GM12891 (cell line): ENCODE results near the gene TRIM41.
A peak's percentile ranks its signal among the peaks of the same experiment; 100 is the strongest.

ENCODE experiments used
- DNase-seq: peaks from one replicate; pipeline ENCODE4 v3.0.0; 2011; ENCODE audit warnings: low spot score; ENCODE audit not compliant: insufficient read length
- FAIRE-seq: peaks from 2 replicates; lab custom pipeline; 2011; peaks lifted over from hg19 to GRCh38; lab: Jason Lieb, UNC
- PAX5 ChIP-seq: IDR thresholded peaks from 2 replicates; pipeline ENCODE4 v1.6.1; 2011; ENCODE audit warnings: low read length, moderate library complexity, mild to moderate bottlenecking; ENCODE audit not compliant: insufficient read depth, severe bottlenecking
- POLR2A ChIP-seq: IDR thresholded peaks from 2 replicates; pipeline ENCODE4 v1.6.1; 2011; ENCODE audit warnings: low read depth, low read length, control low read depth
- POLR2AphosphoS5 ChIP-seq: IDR thresholded peaks from 2 replicates; pipeline ENCODE4 v1.6.1; 2011; ENCODE audit warnings: low read depth, low read length, control low read depth
- POU2F2 ChIP-seq: IDR thresholded peaks from 2 replicates; pipeline ENCODE4 v1.6.1; 2011; ENCODE audit warnings: low read depth, mild to moderate bottlenecking, control low read depth, low read length, moderate library complexity
- SPI1 ChIP-seq: IDR thresholded peaks from 2 replicates; pipeline ENCODE4 v1.6.1; 2011; ENCODE audit warnings: low read depth, low read length, control low read depth
- TAF1 ChIP-seq: IDR thresholded peaks from 2 replicates; pipeline ENCODE4 v1.6.1; 2011; ENCODE audit warnings: low read depth, low read length, control low read depth

The TRIM41 gene

GRCh38 chr5:181186986-181187499, 36.0 kb upstream of the TRIM41 start:
- no peak for FAIRE-seq
- no peak for TF ChIP-seq POLR2AphosphoS5
- no peak for TF ChIP-seq POLR2A
- TF ChIP-seq PAX5, result no peak
- no peak for DNase-seq

DNA sequence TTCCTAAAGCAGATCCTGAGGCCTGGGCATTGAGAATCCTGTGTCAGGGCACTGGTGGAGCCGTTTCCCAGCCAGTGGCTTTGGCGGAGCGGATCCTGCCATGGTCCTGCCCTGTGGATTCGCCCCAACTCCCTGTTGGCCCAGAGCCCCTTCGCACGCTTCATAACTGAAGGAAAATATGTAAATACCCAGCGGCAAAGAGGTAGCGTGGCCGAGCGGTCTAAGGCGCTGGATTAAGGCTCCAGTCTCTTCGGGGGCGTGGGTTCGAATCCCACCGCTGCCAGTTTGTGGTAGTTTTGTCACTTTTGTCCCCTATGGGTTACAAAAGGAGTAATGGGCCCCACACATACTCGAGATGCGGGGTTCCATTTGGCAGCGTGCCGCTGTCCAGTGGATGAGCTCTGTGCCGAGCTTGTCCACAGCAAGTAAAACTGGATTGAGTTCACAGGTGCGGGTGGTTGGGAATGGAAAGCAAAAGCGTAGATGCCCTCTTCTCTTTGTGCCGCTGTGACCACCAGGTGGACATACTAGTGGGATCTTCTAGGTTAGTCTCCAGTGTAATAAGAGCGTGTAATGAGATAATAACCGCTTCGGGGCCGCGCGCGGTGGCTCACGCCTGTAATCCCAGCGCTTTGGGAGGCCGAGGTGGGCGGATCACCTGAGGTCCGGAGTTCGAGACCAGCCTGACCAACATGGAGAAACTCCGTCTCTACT, 35.4 kb upstream of the TRIM41 start:
- TF ChIP-seq POLR2A, result no peak
- peak; percentile 91 for TF ChIP-seq POU2F2
- DNase-seq, result no peak
- peak; percentile 80 for FAIRE-seq

GRCh38 chr5:181188700-181189362, 34.2 kb upstream of the TRIM41 start:
- no peak for TF ChIP-seq SPI1
- peak; percentile 20 for TF ChIP-seq PAX5
- TF ChIP-seq POLR2AphosphoS5, result no peak
- no peak for TF ChIP-seq TAF1
- FAIRE-seq, result peak; percentile 66
- no peak for DNase-seq

GRCh38 chr5:181189363-181189961, 33.6 kb upstream of the TRIM41 start:
- TF ChIP-seq POLR2A (no peak), TAF1 (0 out of 2 replicates have a peak, but pooled peaks have one; percentile 14)
- DNase-seq, result no peak
- FAIRE-seq, result peak; percentile 77

DNA sequence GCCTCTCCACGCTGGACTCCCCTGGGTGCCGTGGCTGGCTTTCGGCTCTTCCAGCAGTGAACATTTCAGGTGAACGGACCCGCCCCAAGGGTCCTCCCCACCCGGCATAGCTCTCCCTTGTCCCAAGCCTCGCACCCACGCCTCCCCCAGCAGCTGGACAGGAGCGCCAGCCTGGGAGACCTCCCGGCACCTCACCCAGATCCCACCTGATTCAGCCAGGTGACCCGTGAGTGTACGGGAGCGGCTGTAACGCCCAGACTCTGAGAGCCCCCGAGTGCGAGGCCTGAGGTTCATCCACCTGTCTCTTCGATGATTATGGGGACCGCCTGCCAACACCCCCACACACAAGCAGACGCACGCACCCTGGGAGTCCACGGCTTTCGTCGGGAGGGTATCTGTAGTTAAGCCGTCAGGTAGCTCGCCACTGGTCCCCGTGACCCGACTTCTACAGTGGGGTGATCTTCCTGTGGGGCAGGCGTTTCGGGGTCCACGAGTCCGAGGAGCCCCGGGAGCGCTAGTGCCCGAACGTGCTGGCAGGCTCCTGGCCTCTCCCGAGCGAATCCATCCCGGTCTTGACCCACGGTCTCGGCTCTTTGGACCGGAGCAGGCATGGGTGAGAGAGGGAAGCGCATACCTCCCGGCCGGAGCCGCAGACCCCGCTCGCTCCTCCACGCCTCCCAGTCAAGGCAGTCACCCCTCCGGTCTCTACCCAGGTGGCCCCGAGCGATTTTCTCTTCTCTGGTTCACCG, 32.9 kb upstream of the TRIM41 start:
- TF ChIP-seq PAX5, result no peak
- TF ChIP-seq POLR2A, result no peak
- no peak for TF ChIP-seq POLR2AphosphoS5
- no peak for TF ChIP-seq SPI1
- no peak for TF ChIP-seq POU2F2
- no peak for TF ChIP-seq TAF1
- DNase-seq, result no peak
- FAIRE-seq, result peak; percentile 40

- TF ChIP-seq PAX5, result no peak
- TF ChIP-seq SPI1, result no peak
- no peak for TF ChIP-seq TAF1
- no peak for TF ChIP-seq POU2F2
- TF ChIP-seq POLR2A, result no peak
- no peak for TF ChIP-seq POLR2AphosphoS5
- FAIRE-seq, result peak; percentile 26
- no peak for DNase-seq
Observed at GRCh38 chr5:181190711-181191525, 32.2 kb upstream of the TRIM41 start.

DNA sequence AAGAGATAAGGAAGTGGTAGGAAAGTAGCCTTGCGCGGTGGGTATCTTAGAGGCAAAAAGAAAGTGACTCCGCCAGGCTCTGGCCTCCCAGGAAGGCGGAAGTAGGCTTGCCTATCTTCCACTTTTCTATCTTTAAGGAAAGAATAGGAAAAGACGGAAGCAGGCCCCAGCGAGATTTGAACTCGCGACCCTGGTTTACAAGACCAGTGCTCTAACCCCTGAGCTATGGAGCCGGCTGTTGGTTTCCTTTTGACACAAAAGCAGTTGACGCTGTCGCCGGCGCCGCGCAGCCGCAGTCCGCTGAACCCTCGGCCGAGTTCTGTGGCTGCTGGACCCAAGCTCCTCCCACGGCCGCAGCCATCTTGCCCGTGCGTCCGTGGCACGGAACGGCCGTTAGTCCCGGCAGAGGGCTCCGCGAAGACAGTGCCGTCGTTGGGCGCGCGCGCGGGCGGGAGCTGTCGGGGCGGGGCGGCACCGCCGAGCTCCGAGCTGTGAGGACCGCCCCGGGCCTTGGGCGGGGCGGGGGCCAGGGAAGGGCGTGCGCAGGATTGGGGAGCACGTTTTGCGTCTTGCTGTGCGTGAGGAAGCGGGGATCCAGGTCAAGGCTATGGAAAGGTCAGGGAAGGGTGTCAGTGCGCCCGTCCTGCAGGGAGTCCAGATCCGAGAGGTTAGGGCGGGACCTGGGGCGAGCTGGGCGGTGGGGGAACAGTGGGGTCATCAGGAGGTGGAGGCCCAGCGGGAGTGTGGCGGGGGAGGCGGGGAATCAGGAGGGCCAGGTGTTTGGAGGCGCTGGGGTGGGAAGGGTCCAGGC, 31.4 kb upstream of the TRIM41 start:
- TF ChIP-seq PAX5 (no peak), POU2F2 (0 out of 2 replicates have a peak, but pooled peaks have one; percentile 27), POLR2AphosphoS5 (no peak), POLR2A (no peak), TAF1 (no peak), SPI1 (peak; percentile 59)
- DNase-seq (peak; percentile 87), FAIRE-seq (peak; percentile 99)

DNA sequence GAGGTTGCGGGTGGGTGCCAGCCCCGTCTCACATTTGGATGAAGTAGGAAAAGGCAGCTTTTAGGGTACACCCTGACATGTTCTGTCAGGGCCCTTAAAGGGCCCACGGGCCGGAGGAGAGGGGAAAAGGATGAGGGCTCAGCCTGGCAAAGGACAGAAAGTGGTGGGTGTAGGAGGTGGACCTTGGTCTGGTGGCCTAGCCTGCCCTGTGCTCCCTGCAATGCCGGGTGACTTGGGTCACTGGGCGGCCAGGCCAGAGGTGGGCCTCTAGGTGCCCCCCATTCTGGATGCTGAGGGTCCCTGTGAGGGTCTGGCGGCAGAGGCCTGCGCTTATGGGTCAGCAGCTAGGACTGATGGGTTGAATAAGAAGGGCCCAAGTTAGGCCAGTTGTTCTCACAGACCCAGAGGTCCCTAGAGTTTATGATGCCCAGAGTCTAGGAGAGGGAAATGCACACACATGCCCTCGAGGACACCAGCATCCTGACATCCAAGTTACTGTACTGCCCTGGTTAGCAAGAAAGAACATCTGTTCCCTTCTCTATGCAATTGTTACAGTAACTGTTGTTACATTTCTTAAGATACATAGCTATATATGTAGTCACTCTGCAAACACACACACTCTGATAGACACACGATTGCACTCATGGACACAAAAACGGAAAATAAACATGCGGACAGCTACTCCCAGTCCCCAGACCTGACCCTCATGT, 30.6 kb upstream of the TRIM41 start:
- no peak for FAIRE-seq
- TF ChIP-seq TAF1 (no peak), POLR2A (no peak), SPI1 (no peak), POLR2AphosphoS5 (no peak), POU2F2 (no peak), PAX5 (no peak)
- no peak for DNase-seq
